NCI-H146 treated with DMSO at 0.1 percent for 48 hours (cell line): Measurements from ENCODE around the gene PLPPR1.
A peak's percentile ranks its signal among the peaks of the same experiment; 100 is the strongest.

Source experiments
- DNase-seq: peaks from one replicate; lab custom pipeline; 2025; ENCODE audit not compliant: unreplicated experiment; lab: John Stamatoyannopoulos, UW

PLPPR1 gene

DNA sequence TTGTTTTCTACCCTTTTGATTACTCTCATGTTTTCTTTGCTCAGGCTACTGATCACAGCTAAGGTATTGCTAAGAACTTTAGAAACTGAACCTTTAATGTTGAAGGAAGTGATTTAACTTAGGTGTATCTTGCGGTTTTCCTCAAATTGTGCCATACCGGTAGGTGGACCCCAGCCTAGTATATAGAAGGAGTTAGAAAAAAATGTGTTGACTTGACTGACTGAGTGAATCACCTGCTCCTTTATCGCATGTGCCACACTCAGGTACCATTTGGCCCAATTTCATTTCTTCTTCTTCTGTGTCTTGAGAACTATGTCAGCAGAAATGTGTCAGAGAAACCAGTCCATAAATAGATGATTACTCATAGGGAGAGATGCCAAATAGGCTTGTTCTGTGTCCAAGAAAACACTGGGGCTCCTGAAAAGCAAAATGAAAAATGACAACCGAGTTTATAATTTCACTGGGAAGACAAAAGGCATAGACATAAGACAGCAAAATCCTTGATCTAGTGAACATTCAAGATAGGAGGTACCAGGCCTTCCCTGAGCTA lies 19.4 kb downstream of the PLPPR1 start:
- DNase-seq: no peak

DNA sequence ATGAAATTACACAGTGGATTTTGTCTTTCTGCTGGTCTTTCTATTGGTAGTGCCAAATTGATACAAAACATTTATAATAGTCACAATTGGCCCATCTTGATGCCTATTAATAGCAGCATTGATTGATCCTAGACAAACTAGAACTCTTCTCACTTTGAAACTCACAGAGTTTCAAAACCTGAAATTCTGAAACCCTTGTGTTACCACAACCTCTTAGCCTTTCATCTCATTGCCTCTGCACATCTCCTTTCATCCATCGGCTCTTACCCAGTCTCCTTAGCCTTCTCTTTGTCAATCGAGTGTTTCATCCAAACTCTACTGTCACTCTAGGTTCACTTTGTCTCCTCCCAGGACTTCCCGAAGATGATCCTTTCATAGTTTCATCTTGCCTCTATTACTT lies 22.1 kb downstream of the PLPPR1 start:
- no peak for DNase-seq

DNA sequence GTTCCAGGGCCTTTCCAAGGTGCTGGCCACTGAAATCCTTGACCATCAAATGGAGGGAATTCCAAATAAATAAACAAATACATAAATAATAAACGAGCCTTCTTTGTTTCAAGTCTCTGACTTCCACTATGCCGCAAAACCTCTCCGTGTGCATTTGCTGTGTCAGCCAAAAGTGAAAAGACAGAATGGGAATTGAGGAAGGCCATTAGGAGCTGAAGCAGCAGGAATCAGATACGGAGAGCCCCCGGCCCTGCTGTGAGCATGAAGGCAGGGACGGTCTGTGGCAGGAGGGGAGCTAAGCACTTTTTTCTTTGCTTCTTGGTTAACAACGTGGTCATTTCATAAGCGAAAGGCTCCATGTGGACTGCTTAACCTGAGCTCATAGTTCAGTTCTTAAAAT lies 26.1 kb downstream of the PLPPR1 start:
- DNase-seq: no peak

DNA sequence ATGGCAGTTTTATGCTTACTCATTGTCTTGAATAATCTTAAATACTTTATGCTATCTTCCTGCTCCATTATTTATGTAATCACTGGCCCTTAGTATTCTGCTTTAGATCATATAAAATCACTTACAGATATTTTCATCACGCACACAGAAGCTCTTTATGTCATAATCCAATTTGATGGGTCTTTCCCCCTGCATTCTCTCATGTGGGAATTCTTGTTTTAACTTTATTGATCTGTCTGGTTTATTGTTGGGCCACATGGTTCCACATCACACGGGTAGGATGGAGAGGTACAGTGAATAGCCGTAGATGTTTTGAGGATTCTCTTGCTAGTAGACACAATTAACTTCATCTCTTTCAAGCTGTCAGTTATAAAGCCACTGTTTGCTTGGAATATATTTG lies 27.0 kb downstream of the PLPPR1 start:
- DNase-seq: no peak

DNA sequence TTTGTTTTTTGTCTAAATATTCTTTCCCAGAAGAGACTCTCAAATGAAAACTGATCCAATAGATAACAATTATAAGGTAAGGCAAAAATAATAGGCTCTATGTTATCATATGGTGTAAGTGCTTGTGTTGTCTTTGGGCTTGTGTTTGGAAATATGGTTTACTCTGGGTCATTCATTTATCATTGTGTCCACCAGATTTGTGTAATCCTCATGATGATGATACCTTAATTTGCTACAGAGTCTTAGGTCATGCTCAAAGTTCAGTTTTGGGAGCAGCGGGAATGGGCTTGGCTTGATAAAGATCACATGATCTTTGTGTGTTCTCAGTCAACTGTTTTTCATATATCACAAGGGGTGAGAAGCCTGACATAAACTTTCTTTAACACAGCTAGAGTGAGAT lies 34.2 kb downstream of the PLPPR1 start:
- DNase-seq: no peak

DNA sequence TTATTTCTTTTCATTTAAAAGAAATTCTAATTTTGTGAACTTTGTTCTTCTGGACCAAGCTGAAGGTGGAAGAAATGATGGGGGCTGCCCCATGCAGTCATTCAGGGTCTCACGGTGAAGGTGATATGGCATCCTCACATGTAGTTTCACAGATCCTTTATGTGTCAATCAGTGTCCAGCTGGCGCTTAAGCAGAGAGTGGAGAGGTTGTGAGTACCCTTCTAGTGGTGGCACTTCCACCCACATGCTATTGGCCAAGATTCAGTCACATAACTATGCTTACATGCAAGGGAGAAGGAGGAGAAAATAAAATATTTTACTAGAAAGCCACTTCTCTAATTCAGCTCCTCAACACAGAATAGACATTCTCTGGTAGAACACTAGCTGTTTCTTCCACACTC lies 34.7 kb downstream of the PLPPR1 start:
- DNase-seq: no peak

DNA sequence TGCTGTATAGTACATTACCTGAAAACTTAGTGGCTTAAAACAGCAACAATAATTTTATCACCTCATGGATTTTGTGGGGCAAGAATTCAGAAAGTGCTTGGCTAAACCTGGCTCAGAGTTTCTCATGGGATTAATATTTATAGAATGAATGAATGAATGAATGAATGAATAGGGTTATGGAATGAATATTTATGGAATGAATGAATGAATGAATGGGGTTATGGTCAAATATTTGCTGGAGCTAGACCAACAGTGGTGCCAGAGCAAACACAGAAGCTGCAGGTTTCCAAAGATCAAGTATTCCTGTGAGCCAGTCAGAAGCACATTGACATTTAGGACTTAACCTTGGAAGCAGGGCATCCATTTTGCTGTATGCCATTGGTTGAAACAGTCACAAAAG lies 35.7 kb downstream of the PLPPR1 start:
- no peak for DNase-seq

DNA sequence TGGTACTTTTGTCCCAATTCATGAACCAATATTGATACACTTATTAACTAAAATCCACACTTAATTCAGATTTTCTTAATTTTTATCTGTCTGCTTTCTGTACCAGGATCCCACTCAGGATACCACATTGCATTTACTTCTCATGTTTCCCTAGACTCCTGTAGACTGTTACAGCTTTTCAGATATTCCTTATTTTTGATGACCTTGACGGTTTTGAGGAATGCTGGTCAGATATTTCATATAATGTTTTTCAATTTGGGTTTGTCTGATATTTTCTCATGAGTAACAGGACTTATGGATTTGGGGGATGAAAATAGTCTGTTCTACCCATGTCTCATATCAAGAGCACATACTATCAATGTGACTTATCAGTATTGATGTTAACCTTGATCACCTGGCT lies 37.4 kb downstream of the PLPPR1 start:
- no peak for DNase-seq

DNA sequence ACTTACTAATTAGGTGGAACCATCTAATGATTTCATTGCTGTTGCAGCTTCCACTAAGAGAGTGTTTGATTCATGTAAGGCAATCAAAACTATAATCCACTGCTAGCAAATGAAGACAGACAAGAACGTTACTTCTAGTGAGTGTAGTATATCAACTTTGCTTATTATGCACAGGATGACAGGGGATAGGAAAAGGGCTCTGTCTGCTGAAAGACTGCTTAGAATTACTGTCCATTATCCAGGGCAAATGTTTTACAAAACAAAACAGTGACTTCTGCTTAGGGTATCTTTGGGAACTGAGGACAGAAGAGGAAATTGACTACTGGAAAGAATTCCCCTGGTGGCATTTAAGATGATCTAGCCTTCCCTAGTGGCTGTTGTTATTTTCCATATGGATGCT lies 40.2 kb downstream of the PLPPR1 start:
- DNase-seq: no peak

DNA sequence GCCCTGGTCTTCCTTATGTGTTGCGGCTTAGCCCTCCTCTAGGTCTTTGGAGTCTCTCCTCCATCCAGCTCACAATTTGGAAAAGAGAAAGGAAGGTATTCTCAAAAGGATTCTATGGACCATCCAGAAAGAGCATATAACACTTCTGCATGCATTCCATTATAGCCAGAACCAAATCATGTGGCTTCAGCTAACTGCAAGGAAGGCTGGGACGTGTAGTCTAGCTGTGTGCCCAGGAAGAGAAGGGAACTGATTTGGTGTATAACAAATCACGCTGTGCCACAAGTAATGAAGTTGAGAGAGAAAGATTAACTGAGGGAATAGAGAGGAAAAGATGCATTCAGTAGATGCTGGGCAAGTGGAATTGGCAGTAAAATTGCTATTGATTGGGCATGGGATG lies 43.7 kb downstream of the PLPPR1 start:
- DNase-seq: no peak

DNA sequence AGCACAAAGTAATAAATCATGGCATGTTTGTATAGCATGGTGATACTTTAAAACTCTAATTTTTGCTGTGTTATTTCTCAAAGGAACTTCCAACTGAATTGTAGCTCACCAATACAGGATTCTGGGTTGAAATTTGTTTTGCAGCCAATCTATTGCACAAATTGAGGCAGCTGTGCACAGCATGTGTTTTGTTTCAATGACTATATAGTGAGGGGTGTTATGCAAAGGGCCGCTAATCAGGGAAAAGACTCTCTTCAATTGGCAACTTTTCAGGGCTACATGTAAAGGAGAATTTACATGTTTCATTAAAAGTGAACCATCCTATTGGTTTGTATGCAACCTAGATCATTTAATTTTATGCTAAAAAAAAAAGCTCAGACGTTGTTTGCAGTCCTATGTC lies 44.6 kb downstream of the PLPPR1 start:
- no peak for DNase-seq

DNA sequence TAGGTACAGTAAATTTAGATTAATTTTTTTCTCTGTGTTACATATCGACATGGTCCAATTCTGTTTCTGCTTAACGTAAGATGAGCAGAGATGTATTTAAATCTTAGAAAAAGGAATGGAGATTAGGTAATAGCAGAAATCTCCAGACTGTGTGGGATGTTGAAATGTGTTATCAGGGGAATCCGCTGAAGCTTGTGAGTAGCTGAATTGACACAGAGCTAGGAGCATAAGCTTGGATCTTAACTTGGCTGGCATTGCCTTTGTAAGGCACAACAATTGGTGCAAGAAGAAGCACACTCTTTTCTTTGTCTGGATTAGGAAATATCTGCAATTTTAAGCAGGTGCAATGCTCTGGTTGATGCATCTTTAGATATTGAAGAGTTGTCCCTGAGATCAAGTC lies 53.1 kb downstream of the PLPPR1 start:
- DNase-seq: no peak

DNA sequence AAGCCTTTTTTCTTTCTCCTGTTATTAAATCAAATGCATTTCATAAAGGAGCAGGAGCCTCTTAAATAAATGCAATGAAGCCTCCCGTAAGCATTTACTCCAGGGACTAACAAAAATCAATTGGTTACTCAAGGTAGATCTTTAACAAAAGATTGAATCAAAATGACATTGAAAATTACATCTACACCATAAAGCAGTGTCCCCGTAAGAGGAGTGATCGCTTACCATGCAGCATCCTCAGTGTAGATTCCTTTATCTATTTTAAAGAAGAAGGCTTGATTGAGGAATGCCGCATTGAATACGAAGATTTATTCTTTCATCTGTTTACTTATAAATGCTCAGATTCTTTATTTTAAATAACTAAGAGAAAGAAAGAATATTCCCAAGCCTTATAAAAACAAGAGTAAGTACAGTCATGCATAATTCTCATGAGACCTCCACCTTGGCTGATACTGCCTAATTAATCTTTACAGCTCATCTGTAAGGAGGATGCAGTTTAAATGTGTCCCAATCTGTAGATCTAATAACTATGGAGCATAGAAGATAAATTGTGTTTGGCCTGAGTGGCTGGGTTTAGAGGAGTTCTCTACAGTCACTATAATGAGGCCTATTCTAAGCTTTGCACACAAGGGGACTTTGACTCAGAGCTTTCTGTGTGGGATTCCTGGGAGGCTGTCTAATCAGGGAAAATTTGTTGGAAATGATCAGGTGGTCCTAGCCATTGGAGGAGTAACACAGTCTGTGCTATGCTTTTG lies 55.1 kb downstream of the PLPPR1 start:
- DNase-seq: no peak

DNA sequence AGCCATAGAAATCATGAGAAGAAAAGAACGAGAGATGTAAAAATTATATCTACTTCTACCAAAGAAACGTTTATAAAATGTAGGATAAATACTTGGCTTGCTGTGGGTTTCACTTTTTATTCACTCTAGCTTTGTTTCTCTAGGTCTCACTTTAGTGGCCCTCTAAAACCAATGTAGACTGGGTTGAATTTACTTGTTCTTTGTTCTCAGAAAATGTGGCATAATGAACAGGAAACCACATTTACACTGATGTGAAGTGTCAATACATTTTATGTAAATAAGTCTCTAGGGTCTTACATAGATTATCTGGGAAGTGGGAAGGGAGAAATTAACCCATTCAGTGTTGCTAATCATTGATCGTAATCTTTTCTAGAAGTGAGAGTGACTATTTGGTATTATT lies 58.9 kb downstream of the PLPPR1 start:
- DNase-seq: peak; percentile 37

DNA sequence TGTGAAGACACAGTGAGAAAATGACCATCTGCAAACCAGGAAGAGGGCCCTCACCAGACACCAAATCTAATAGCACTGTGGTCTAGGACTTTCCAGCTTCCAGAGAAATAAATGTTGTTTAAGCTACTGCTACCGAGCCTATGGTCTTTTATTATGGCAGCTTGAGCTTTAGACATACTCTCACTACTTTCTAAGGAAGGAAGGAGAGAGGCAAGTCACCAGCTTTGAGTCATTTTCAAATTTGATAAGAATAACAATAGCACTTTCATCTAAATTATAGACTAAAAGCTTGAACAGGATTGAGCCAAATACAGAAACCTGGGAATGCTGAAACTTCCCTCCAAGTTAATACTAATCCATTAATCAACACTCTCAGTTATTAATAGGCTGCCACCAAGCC lies 64.4 kb downstream of the PLPPR1 start:
- no peak for DNase-seq

DNA sequence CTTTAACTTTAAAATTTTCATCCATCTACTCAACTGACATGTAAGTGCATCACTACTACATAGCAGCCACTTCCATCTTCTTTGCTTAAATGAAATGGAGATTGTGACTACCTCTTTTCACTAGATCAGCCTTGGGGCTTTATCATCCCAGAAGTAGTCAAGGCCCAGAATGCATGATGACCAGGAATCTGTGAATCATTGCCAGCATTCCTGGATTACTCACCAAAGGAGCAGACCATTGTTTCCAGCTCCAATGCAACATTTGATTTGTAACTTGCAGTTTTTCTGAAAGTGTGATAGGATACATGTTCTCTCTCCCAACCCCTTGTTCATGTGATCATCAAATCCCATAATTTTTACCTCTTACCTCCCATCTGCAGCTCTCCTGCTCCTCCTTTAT lies 65.1 kb downstream of the PLPPR1 start:
- DNase-seq: no peak

DNA sequence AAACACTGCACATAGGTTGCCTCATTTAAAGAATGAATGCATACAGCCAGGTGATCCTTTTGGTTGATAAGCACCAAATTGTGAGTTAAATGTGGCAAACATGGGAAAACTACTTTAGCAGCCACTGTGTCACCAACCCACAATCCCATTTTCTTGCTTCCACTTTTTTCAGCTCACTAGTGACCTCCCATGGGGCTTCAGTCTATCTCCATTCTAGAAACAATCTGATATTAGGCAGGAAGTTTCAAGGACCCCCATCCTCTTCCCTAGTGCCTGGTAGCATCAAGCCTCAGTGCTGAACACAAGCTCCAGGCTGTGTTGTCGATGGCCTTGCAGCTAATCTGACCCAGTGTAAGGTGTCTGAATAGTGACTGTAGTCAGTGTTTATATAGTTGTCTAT lies 66.2 kb downstream of the PLPPR1 start:
- no peak for DNase-seq

DNA sequence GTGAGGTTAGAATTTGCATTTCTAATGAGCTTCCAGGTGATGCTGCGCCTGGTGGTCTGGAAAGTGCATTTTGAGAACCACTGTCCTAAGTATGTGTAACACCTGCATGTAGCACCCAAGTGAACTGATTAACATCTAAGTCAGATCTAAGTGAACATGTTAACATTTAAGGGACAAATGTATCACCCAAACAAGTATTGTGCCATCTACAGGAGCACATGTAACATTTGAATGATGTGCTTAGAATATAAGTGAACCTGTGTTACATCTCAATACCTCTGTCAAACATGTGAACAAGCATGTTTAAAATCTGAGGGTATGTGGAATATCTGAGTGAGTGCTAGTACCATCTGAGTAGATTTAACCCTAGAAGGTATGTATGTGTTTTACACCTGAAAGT lies 68.7 kb downstream of the PLPPR1 start:
- DNase-seq: no peak

DNA sequence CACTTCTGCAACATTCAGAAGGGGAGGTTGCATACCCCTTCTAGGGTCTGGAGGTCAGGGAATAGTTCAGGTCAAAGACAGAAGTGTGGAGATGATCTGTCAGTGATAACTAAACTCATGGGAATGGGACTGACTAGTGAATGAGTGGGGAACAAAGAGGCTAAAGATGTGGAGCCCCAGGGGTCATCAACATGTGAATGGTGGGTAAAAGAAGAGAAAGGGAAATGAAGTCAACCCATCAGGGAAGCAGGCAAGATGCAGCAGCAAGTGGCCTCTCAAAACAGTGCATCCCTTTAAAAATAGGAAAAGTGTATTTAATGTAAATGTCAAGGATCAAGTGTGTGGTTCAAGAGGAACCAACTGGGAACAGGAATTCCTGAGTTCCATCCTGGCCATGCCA lies 69.9 kb downstream of the PLPPR1 start:
- DNase-seq: no peak

DNA sequence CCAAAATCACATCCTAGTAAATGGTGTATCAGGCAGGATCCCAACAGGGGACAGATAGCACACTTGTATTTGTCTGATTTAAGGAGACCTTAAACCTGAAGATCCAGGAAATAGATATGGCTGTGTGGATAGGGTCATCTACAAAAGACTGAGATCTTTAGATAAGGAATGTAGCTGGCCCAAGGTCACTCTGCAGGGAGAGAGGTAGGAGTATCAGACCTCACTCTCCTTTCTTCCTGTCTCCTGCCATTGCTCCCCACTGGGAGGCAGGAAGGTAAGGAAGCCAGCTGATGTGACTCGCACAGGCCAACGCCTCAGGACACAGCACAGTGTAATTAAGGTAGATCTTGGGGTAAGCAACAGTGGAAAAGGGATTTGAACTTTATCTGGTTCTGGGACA lies 85.8 kb downstream of the PLPPR1 start:
- DNase-seq: no peak

DNA sequence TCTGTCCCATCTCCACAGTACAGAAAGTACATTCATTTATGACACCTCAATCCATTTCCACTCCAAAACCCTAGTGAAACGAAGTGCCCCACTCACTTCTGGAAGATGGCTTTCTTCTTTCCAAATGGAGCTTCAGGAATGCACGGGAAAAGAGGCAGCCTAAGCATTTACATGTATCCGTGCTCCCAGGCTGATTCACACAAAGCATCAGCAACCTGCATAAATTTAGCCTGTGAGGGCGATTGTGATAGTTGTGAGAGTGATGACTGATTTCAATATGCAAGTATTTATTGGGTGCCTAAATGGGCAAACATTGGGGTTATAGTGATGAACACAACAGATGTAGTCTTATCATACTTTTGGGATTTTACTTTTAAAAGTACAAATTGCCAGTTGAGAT lies 86.6 kb downstream of the PLPPR1 start:
- DNase-seq: no peak

DNA sequence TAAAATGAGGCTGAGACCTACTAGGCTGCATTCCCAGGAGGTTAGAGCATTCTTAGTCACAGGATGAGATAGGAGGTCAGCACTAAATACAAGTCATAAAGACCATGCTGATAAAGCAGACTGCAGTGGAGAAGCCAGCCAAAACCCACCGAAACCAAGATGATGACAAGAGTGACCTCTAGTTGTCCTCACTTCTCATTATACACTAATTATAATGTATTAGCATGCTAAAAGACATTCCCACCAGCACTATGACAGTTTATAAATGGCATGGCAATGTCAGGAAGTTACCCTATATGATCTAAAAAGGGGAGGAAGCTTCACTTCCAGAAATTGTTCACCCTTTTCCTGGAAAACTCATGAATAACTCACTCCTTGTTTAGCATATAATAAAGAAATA lies 88.6 kb downstream of the PLPPR1 start:
- DNase-seq: no peak

DNA sequence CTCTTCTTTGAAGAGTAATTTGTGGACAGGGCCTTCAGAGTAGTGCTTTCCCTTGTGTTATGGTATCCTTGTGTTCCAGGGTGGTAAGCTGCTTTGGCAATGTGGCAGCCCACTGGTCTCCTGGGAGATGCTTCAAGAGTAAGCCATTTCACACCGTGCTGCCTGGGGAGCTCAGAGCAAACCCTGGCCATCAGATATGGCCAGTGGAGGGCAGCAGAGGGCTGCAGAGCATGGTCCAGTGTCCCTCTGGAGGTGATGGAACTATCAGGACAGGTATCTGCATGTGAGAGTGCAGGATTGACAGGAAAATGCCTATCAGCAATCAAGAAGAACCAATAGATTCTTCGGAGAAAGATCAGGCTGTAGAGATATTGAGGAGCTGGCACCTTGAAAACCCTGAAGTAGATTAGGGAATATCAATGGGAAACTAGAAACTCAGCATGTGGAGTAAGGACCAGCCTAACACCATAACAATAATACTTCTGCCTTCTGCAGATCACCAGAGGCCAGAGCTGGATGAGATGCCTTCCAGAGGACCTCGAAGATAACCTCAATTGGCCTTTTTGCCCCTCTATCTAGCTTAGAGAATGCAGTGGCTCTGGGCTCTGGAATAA lies 90.8 kb downstream of the PLPPR1 start:
- peak; percentile 42 for DNase-seq
